ENCODE data around the gene CSTB.

CSTB gene

GRCh38 chr21:43810505-43811261, 34.6 kb upstream of the CSTB start:
- no peak for DNase-seq

GRCh38 chr21:43809853-43810504, 33.9 kb upstream of the CSTB start:
- DNase-seq: no peak

- DNase-seq: no peak
Measured at GRCh38 chr21:43809346-43809799, 33.3 kb upstream of the CSTB start.

- DNase-seq: no peak
Measured at GRCh38 chr21:43808832-43809251, 32.7 kb upstream of the CSTB start.

GRCh38 chr21:43808367-43808766, 32.3 kb upstream of the CSTB start:
- DNase-seq: no peak

- no peak for DNase-seq
Measured at GRCh38 chr21:43806017-43806710, 30.1 kb upstream of the CSTB start.

- DNase-seq: no peak
Measured at GRCh38 chr21:43805275-43805800, 29.2 kb upstream of the CSTB start.

GRCh38 chr21:43803558-43804300, 27.6 kb upstream of the CSTB start:
- DNase-seq: no peak

GRCh38 chr21:43802713-43803313, 26.7 kb upstream of the CSTB start:
- DNase-seq: no peak

- no peak for DNase-seq
Measured at GRCh38 chr21:43801006-43801783, 25.1 kb upstream of the CSTB start.

- DNase-seq: no peak
Measured at GRCh38 chr21:43800566-43800965, 24.5 kb upstream of the CSTB start.

GRCh38 chr21:43800124-43800523, 24.0 kb upstream of the CSTB start:
- DNase-seq: no peak

GRCh38 chr21:43799301-43799840, 23.3 kb upstream of the CSTB start:
- DNase-seq: no peak

- no peak for DNase-seq
Measured at GRCh38 chr21:43797925-43798715, 22.0 kb upstream of the CSTB start.

- DNase-seq: no peak
Measured at GRCh38 chr21:43797415-43797814, 21.3 kb upstream of the CSTB start.

- no peak for DNase-seq
Measured at GRCh38 chr21:43794857-43795256, 18.7 kb upstream of the CSTB start.

- DNase-seq: no peak
Measured at GRCh38 chr21:43794311-43794710, 18.2 kb upstream of the CSTB start.

GRCh38 chr21:43793243-43793642, 17.1 kb upstream of the CSTB start:
- DNase-seq: no peak

GRCh38 chr21:43792406-43792805, 16.3 kb upstream of the CSTB start:
- DNase-seq: no peak

GRCh38 chr21:43790010-43790524, 14.0 kb upstream of the CSTB start:
- no peak for DNase-seq

Measured in NCI-H524 treated with DMSO at 0.1 percent for 48 hours (cell line).